ENCODE results near the gene FA2H.

The FA2H gene

DNA sequence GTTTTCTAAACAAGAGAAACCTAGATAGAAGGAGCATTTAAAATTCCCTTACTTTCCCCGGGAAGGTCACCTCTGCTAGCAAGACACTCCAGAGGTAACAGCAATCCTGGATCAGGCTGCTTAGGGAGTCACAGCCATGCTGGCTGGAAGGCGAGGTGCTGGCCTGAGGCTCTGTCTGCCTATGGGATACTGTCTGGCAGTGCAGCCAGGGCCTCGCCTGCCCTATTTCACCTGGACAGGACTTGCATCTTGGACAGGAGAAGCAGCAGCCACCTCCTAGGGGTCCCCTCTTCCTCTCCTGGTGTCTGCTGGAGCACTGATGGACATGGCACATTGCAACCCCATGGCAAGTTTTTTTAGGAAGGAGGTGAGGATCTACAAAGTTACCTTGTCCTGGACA, 15.1 kb downstream of the FA2H start:
- Histone ChIP-seq H3K4me3 (ENCODE audit: low read depth, low read length) (no peak overlapping the region), H3K27ac (no peak overlapping the region), H3K27me3 (ENCODE audit: insufficient read depth, low read depth, severe bottlenecking) (no peaks in the 10 kb centered on the region), H3K9me3 (ENCODE audit: severe bottlenecking) (no peaks in the 10 kb centered on the region), H3K36me3 (no peaks in the 10 kb centered on the region)
- TF ChIP-seq, protein P1, sequence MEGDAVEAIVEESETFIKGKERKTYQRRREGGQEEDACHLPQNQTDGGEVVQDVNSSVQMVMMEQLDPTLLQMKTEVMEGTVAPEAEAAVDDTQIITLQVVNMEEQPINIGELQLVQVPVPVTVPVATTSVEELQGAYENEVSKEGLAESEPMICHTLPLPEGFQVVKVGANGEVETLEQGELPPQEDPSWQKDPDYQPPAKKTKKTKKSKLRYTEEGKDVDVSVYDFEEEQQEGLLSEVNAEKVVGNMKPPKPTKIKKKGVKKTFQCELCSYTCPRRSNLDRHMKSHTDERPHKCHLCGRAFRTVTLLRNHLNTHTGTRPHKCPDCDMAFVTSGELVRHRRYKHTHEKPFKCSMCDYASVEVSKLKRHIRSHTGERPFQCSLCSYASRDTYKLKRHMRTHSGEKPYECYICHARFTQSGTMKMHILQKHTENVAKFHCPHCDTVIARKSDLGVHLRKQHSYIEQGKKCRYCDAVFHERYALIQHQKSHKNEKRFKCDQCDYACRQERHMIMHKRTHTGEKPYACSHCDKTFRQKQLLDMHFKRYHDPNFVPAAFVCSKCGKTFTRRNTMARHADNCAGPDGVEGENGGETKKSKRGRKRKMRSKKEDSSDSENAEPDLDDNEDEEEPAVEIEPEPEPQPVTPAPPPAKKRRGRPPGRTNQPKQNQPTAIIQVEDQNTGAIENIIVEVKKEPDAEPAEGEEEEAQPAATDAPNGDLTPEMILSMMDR (IDR thresholded peaks at IDR 0.05; ENCODE audit: low read depth, low read length): no peak
- DNase-seq: no peak

DNA sequence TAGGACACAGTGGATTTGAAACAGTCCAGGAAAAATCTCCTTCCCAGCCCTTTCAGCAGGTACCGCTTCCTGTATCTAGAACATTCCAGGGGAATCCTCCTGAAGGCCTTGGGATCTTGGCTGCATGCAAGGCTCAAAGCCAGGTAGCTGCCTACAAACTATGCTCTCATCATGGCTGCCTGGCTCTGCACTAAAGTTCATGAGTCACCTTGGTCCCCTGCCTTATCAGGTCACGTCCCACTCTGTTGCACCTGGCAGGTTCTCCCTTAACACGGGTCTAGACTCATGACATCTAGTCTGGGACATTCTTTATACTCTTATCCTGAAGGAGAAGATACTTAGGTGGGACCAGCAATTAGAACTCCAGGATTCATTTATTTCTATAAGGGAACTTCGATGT, 15.8 kb downstream of the FA2H start:
- no peaks in the 10 kb centered on the region for H3K27me3 ChIP-seq (ENCODE audit: insufficient read depth, low read depth, severe bottlenecking)
- H3K9me3 ChIP-seq (ENCODE audit: severe bottlenecking): no peaks in the 10 kb centered on the region
- TF ChIP-seq, protein P1 (IDR thresholded peaks at IDR 0.05; ENCODE audit: low read depth, low read length): no peak
- H3K27ac ChIP-seq: no peak overlapping the region
- no peak for DNase-seq
- H3K4me3 ChIP-seq (ENCODE audit: low read depth, low read length): no peak overlapping the region
- H3K36me3 ChIP-seq: no peaks in the 10 kb centered on the region

DNA sequence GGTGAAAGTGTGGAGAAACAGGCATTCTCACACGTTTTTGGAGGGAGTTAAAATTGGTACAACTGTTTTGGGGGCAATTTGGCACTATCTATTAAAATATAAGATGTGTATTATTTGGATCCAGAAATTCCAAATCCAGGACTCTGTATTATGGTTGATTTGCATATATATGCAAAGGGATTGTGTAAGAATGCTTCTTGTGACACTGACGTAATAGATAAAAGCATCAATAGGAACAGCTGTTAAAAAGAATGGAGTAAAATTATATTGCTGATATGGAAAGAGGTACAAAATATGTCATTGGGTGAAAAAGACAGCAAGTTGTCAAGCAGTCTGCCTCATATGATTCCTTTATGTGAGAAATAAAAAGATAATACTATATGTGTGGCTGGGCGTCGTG, 17.3 kb downstream of the FA2H start:
- TF ChIP-seq, protein P1 (IDR thresholded peaks at IDR 0.05; ENCODE audit: low read depth, low read length): no peak
- Histone ChIP-seq H3K27me3 (ENCODE audit: insufficient read depth, low read depth, severe bottlenecking) (no peaks in the 10 kb centered on the region), H3K4me3 (ENCODE audit: low read depth, low read length) (no peak overlapping the region), H3K36me3 (no peaks in the 10 kb centered on the region), H3K27ac (no peak overlapping the region), H3K9me3 (ENCODE audit: severe bottlenecking) (no peaks in the 10 kb centered on the region)
- no peak for DNase-seq

DNA sequence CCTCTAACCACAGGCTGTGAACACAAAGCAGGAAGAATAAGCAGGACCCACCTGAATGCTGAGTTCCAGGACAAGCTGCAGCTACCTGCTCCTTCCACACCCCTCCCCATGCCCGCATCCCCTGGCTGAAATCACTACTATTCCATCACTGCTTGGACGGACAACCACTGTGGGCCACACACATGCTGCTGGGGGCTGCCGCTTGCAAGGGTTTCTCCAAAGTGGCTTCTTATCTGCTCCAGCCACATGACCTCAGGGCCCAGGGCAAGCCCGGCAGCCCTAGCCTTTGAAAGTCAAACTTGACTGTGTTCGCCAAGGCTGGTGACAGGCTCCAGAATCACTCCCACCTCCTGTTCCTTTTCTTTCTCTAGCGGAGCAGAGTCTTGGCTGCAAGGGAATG, 18.4 kb downstream of the FA2H start:
- H3K36me3 ChIP-seq: no peaks in the 10 kb centered on the region
- H3K9me3 ChIP-seq (ENCODE audit: severe bottlenecking): no peaks in the 10 kb centered on the region
- H3K4me3 ChIP-seq (ENCODE audit: low read depth, low read length): no peak overlapping the region
- H3K27ac ChIP-seq: no peak overlapping the region
- TF ChIP-seq, protein P1 (IDR thresholded peaks at IDR 0.05; ENCODE audit: low read depth, low read length): no peak
- H3K27me3 ChIP-seq (ENCODE audit: insufficient read depth, low read depth, severe bottlenecking): no peaks in the 10 kb centered on the region
- no peak for DNase-seq

DNA sequence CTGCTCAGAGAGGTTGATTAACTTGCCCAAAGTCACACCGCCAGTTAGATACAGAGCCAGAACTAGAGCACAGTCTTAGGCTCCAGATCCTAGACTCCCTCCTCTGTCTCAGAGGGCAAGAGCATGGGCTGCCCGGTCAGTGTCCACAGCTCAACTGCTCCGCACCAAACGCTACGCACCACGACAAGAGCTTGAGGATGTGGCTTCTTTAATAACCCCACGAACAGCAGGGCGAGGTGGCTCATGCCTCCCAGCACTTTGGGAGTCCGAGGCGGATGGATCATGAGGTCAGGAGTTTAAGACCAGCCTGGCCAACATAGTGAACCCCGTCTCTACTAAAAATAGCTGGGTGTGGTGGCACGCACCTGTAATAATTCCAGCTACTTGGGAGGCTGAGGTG, 21.4 kb downstream of the FA2H start:
- no peaks in the 10 kb centered on the region for H3K9me3 ChIP-seq (ENCODE audit: severe bottlenecking)
- TF ChIP-seq, protein P1 (IDR thresholded peaks at IDR 0.05; ENCODE audit: low read depth, low read length): no peak
- H3K27me3 ChIP-seq (ENCODE audit: insufficient read depth, low read depth, severe bottlenecking): no peaks in the 10 kb centered on the region
- H3K36me3 ChIP-seq: no peaks in the 10 kb centered on the region
- no peak overlapping the region for H3K4me3 ChIP-seq (ENCODE audit: low read depth, low read length)
- DNase-seq: no peak
- no peak overlapping the region for H3K27ac ChIP-seq

DNA sequence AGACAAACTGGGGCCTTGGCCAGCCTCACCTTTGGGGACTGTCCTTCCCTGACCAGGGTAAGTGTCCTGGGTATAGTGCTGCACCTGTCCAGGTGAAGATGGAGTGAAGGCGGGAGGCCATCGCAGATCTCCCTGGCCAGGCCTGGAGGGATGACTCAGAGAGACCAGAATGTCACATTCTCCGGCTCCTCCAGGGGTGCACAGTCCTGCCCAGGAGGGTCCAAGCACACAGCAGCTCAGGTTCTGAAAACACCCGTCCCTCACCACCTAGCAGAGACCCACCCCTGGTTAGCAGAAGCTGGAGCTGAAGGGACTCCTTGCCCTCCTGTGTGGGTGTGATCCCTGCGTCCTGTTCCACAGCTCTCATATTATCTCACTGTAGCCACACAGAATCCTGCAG, 21.9 kb downstream of the FA2H start:
- no peaks in the 10 kb centered on the region for H3K9me3 ChIP-seq (ENCODE audit: severe bottlenecking)
- no peak for DNase-seq
- H3K27ac ChIP-seq: no peak overlapping the region
- no peak overlapping the region for H3K4me3 ChIP-seq (ENCODE audit: low read depth, low read length)
- TF ChIP-seq, protein P1 (IDR thresholded peaks at IDR 0.05; ENCODE audit: low read depth, low read length): no peak
- no peaks in the 10 kb centered on the region for H3K27me3 ChIP-seq (ENCODE audit: insufficient read depth, low read depth, severe bottlenecking)
- no peaks in the 10 kb centered on the region for H3K36me3 ChIP-seq

All from WERI-Rb-1 (cell line).